Measurements from ENCODE around the gene P2RY13.

Gene P2RY13

GRCh38 chr3:151315136-151315535 is 14.2 kb downstream of the P2RY13 start:
- Histone ChIP-seq H2AFZ (ENCODE audit: low read depth) (no peak overlapping the region), H3K4me2 (no peak overlapping the region), H3K4me1 (ENCODE audit: low read depth, poor library complexity, severe bottlenecking) (peaks cover 25% of the 10 kb centered on the region), H3K9ac (no peak overlapping the region), H3K79me2 (ENCODE audit: insufficient read depth, low read depth) (no peaks in the 10 kb centered on the region), H3K36me3 (ENCODE audit: insufficient read depth) (no peaks in the 10 kb centered on the region), H3K27me3 (ENCODE audit: insufficient read depth, low read depth) (no peaks in the 10 kb centered on the region), H3K4me3 (IDR thresholded peaks at IDR 0.05; ENCODE audit: insufficient read depth, low read depth, low read length) (no peak overlapping the region), H3K27ac (no peak overlapping the region), H4K20me1 (ENCODE audit: insufficient read depth) (no peaks in the 10 kb centered on the region)
- no peak for TF ChIP-seq CTCF (conservative IDR thresholded peaks at IDR 0.05; ENCODE audit: low read depth, low read length)

GRCh38 chr3:151314593-151314992 is 14.8 kb downstream of the P2RY13 start:
- TF ChIP-seq CTCF (conservative IDR thresholded peaks at IDR 0.05; ENCODE audit: low read depth, low read length): no peak
- H3K4me3 ChIP-seq (IDR thresholded peaks at IDR 0.05; ENCODE audit: insufficient read depth, low read depth, low read length): no peak overlapping the region
- H3K9ac ChIP-seq: no peak overlapping the region
- H3K27ac ChIP-seq: no peak overlapping the region
- no peaks in the 10 kb centered on the region for H4K20me1 ChIP-seq (ENCODE audit: insufficient read depth)
- peaks cover 25% of the 10 kb centered on the region for H3K4me1 ChIP-seq (ENCODE audit: low read depth, poor library complexity, severe bottlenecking)
- no peaks in the 10 kb centered on the region for H3K27me3 ChIP-seq (ENCODE audit: insufficient read depth, low read depth)
- H2AFZ ChIP-seq (ENCODE audit: low read depth): no peak overlapping the region
- H3K36me3 ChIP-seq (ENCODE audit: insufficient read depth): no peaks in the 10 kb centered on the region
- no peaks in the 10 kb centered on the region for H3K79me2 ChIP-seq (ENCODE audit: insufficient read depth, low read depth)
- no peak overlapping the region for H3K4me2 ChIP-seq

- TF ChIP-seq CTCF (conservative IDR thresholded peaks at IDR 0.05; ENCODE audit: low read depth, low read length): no peak
- Histone ChIP-seq H3K4me3 (IDR thresholded peaks at IDR 0.05; ENCODE audit: insufficient read depth, low read depth, low read length) (no peak overlapping the region), H3K79me2 (ENCODE audit: insufficient read depth, low read depth) (no peaks in the 10 kb centered on the region), H3K9ac (no peak overlapping the region), H4K20me1 (ENCODE audit: insufficient read depth) (no peaks in the 10 kb centered on the region), H3K4me1 (ENCODE audit: low read depth, poor library complexity, severe bottlenecking) (peaks cover 25% of the 10 kb centered on the region), H2AFZ (ENCODE audit: low read depth) (no peak overlapping the region), H3K27me3 (ENCODE audit: insufficient read depth, low read depth) (no peaks in the 10 kb centered on the region), H3K4me2 (no peak overlapping the region), H3K36me3 (ENCODE audit: insufficient read depth) (no peaks in the 10 kb centered on the region), H3K27ac (no peak overlapping the region)
Observed at GRCh38 chr3:151314137-151314536, 15.2 kb downstream of the P2RY13 start.

- Histone ChIP-seq H4K20me1 (ENCODE audit: insufficient read depth) (no peaks in the 10 kb centered on the region), H3K36me3 (ENCODE audit: insufficient read depth) (no peaks in the 10 kb centered on the region), H3K4me2 (no peak overlapping the region), H3K4me3 (IDR thresholded peaks at IDR 0.05; ENCODE audit: insufficient read depth, low read depth, low read length) (no peak overlapping the region), H3K4me1 (ENCODE audit: low read depth, poor library complexity, severe bottlenecking) (peaks cover 25% of the 10 kb centered on the region), H3K27me3 (ENCODE audit: insufficient read depth, low read depth) (no peaks in the 10 kb centered on the region), H3K9ac (no peak overlapping the region), H3K27ac (no peak overlapping the region), H2AFZ (ENCODE audit: low read depth) (no peak overlapping the region), H3K79me2 (ENCODE audit: insufficient read depth, low read depth) (no peaks in the 10 kb centered on the region)
- no peak for TF ChIP-seq CTCF (conservative IDR thresholded peaks at IDR 0.05; ENCODE audit: low read depth, low read length)
Observed at GRCh38 chr3:151312972-151313371, 16.4 kb downstream of the P2RY13 start.

Data from KMS-11 (cell line).